ENCODE measurements around the gene PLEKHA3.
"Not testable (repeated sequence)": the region's sequence is repeated elsewhere in the genome, so short reads cannot be mapped to it uniquely, and the experiment has no call there.

Gene PLEKHA3

GRCh38 chr2:178480227-178481181 is at the start of gene PLEKHA3:
Gene PLEKHA3 (plus strand): TSS chr2:178480457. CDS start chr2:178480870, 413 bp downstream.
- DNase-seq (ENCODE audit: low spot score), result peak; percentile 94

GRCh38 chr2:178436662-178437061 is 43.6 kb upstream of the PLEKHA3 start:
- DNase-seq (ENCODE audit: low spot score), result no peak

- no peak for DNase-seq (ENCODE audit: low spot score)
Observed at GRCh38 chr2:178441426-178441825, 38.8 kb upstream of the PLEKHA3 start.

DNA sequence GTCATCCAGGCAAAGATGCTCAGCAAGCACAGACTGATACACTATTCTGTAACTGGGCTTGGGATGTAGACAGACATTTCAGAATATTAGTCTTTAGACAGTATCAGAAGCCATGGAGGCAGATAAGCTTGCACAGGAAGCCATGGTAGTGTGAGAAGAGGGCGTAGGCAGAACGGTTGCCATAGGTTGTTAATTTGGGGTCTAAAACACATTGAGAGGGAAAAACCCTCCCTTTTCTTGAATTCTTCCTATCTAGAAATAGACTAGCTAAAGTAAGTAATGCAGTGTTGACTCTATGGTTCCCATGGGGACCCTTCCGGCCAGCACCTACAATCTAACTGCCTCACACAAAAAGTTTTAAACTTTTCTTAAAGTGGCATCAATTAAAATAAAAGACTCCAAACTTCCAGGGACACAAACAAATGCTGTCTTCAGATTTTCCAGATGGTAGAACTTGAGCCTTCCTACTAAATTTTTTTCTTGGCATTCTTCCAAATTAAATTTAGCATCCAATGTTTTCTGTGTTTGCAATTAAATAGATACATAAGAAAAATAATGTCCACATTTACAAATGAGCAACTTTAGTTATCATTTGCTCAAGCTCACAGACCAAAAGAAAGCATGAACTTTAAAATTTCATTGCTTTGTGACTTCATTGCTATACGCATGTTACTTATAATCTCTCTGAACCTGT is 31.1 kb upstream of the PLEKHA3 start:
- DNase-seq (ENCODE audit: low spot score), result no peak

DNA sequence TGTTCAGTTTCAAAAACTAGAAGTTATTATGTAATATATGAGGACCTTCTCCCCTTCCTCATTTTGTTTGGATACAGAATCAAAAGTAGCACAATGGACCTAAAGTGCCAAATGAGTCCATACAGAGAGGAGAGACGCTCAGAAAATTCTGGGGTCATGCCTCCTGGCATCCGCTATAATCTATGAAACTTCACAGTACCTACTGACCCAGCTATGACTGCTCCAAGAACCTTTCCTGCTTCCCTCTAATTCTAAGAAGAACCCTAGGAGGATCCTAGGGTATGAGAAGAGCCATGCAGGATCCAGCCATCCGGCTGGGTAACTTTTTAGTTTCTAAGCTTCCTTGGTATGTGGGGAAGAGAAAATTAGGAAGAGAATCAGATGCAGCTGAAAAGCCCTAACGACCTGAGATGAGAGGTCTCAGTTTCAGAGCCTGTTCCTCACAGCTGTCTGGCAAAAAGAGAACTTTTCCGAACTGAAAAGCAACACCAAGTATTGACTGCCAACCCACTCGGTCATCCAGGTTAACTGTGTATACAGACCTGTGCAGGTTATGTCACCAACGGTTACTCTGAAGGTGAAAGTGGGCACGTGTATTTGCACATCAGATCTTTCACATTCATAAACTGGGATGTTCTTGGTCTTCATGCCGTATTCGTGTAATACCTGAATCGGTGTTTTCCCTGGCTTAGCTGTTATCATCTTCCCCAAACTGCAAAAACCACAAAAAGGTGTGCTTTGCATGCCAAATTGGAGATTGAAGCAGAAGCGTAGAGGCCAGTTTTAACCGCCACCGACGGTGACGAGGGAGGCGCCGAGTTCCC is 30.3 kb upstream of the PLEKHA3 start:
- peak; percentile 14 for DNase-seq (ENCODE audit: low spot score)

- no peak for DNase-seq (ENCODE audit: low spot score)
Observed at GRCh38 chr2:178450524-178450773, 29.8 kb upstream of the PLEKHA3 start.

- peak; percentile 93 for DNase-seq (ENCODE audit: low spot score)
Observed at GRCh38 chr2:178450774-178451525, 29.3 kb upstream of the PLEKHA3 start, which contains the start of the genes PJVK and PRKRA. Gene PJVK (plus strand): TSS chr2:178451378. CDS start chr2:178453410, 2,032 bp downstream. Gene PRKRA (minus strand): TSS chr2:178451175. CDS start chr2:178451030, 145 bp downstream.

- no peak for DNase-seq (ENCODE audit: low spot score)
Observed at GRCh38 chr2:178452334-178452733, 27.9 kb upstream of the PLEKHA3 start.

- DNase-seq (ENCODE audit: low spot score), result no peak
Observed at GRCh38 chr2:178452870-178453269, 27.4 kb upstream of the PLEKHA3 start.

DNA sequence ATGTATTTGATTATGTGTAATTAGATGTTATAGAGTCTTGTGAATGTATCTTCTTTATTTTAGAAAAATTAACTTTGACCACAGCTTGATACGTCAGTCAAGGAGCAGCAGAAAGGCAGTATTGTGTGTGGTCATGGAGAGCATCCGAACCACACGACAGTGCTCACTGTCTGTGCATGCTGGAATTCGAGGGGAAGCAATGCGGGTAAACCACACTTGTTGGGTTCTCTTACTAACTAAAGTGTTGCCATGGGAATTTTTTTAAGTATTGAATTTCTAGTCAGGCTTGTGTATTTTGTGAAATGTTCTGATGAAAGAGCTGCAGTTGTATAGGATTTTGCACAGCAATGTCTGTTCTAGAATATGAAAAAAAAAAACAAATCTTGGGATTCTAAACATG is 24.3 kb upstream of the PLEKHA3 start:
- DNase-seq (ENCODE audit: low spot score), result no peak

DNA sequence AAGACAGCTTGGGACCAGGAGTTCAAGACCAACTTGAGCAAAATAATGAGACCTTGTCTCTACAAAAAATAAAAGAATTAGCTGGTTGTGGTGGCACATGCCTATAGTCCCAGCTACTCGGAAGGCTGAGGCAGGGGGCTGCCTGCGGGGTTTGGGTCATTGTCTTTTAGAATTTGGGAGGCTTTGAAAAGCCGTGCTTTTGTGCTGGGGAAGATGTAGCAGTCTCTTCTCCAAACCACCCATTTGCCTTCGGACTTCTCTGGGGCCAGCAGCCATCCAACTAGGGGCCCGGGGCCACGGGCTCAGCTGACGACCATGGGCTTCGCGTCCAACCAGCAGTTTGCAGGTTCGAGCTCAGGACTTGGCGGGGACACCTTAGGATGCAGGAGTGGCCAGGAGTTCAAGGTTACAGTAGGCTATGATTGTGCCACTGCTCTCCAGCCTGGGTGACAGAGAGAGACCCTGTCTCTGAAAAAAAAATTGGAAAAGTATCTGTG is 22.8 kb upstream of the PLEKHA3 start:
- DNase-seq (ENCODE audit: low spot score), result no peak

GRCh38 chr2:178469219-178469849 is 10.9 kb upstream of the PLEKHA3 start:
- no peak for DNase-seq (ENCODE audit: low spot score)

GRCh38 chr2:178471313-178471712 is 8.9 kb upstream of the PLEKHA3 start:
- DNase-seq (ENCODE audit: low spot score), result not testable (repeated sequence)

DNA sequence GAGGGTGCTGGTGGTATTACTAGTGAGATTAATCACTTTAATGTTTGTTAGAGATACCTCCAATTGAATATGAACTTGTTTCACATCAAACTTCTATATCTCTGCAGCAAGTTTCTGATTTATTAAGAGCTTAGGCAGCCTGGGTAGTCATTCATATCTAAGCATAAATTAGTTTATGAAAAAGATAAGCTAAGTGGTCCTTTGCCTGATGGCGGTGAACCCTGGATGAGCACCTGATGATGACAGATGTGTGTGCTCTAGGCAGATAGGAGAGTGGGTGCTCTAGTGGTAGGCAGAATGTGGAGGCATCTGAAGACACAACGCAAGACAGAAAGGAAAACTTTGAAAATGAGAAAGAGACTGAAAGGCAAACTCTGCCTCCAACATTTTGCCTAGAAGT is 6.9 kb upstream of the PLEKHA3 start:
- no peak for DNase-seq (ENCODE audit: low spot score)

GRCh38 chr2:178473931-178474330 is 6.3 kb upstream of the PLEKHA3 start:
- DNase-seq (ENCODE audit: low spot score), result no peak

DNA sequence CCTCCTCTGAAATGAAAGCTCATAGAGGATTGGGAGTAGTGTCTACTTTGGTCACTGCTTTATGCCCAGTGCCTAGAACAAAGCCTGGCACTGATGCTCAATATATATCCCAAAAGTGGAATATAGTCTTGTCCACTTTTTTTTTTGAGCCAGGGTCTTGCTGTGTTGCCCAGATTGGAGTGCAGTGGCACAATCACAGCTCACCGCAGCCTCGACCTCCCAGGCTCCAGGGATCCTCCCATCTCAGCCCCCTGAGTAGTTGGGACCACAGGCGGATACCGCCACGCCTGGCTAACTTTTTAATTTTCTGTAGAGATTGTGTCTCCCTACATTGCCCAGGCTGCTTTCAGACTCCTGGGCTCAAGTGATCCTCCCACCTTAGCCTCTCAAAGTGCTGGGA is 5.7 kb upstream of the PLEKHA3 start:
- no peak for DNase-seq (ENCODE audit: low spot score)

GRCh38 chr2:178476477-178476876 is 3.8 kb upstream of the PLEKHA3 start:
- no peak for DNase-seq (ENCODE audit: low spot score)

DNA sequence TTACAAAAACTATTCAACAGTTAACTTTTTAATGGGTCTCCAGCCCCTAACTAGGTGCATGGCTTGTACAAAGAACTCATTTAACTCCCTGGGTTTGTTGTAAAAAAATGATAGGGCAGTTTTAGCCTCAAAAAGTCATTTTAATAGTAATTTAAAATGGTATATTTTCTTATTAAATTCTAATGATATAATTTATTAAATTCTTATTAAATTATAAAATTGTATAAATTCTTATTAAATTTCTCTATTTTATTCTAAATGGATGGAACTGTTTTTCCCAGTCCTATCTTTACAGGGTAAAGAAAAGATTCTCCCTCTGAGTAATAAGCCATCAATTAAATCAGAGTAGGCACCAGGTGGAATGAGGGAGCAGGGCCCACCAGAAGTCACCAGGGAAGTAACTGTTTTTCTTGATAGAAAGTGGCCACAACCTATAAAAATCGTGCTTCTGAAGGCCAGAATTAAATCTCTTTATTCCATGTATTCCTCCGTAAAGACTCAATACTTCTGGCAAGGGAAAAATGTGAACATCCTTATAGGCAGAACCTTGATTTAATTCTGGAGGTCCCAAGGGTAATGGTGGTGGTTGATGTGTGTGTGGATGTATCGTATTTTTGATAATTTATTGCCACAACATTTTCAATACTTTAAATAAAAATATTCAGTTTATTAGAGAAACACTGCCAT is 2.7 kb upstream of the PLEKHA3 start:
- peak; percentile 9 for DNase-seq (ENCODE audit: low spot score)

DNA sequence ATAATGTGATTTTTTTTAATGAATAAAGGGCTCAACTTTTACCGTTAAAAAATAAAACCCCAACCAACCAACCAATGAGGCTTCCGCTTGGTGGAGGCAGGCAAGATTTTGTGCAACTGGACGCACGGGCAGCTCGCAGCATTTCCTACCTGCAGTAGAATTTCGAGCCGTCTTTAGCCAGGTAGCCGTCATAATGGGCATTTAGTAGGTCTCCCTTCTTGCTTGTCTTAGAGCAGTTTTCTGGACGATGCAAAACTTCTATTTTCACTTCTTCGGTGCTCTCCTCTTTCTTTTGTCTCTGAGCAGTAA is 2.2 kb upstream of the PLEKHA3 start:
- DNase-seq (ENCODE audit: low spot score), result peak; percentile 39

DNA sequence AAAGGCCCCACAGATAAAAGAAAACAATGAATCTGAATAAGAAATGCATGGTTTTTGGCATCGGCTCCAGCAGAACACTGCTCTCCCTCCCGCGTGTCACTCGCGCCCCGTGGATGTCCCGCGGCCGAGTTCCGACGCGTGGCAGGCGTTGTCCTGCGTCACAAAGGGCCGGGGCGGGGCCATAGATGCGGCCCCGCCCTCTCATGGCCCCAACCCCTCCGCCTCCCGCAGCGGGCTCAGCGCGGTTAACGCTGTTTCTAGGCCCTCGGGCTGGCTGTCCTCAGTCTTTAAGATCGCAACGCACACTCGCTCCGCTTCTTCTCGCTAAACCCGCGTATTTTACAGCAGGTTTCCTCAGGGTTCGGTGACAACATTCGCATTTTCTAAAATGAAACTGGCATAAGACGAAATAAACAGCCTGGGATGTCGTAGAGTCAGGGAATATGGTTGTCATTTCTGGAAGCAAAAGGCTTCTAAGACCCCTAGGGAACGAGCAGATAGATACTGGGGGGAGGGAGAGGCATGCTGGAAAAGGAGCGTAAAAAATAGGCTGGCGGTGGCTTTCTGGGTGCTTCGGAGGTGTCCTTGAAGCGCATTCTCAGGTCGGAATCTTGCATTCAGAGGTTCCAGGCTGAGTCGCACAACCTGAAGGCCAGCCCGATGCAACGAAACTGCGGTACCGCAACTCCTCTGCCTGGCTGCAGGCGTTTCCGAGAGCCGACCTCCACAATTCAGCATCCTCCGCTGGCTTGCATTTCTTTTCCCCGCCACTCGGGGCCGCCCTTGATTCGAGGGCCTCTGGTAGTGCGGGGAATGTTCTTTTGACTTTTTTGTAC is 1.6 kb upstream of the PLEKHA3 start, which contains the start of gene FKBP7:
FKBP7 (minus strand) TSS at position 162 of the 836 bp plus-strand sequence; CDS start at position 61, 101 bp downstream.
- DNase-seq (ENCODE audit: low spot score), result peak; percentile 78
